ENCODE data around the gene AUH. TPM values are rescaled to one million over a fixed set of nuclear protein-coding genes. Genes with fewer than 3 reads are reported as not detected.

AUH gene
- total and polyA plus RNA-seq, 12 donors, result 16.3 to 56.3 (median 44.2) TPM

GRCh38 chr9:91359734-91360470 lies 1.8 kb downstream of the AUH start:
- H3K9me3 ChIP-seq, result no peaks in the 10 kb centered on the region
- peaks cover 0 to 43% (median 34%) of the 10 kb centered on the region in 9 donors for H3K4me1 ChIP-seq
- peaks cover 0 to 32% (median 0%) of the 10 kb centered on the region in 9 donors for H3K36me3 ChIP-seq
- intact Hi-C loops (cut with DNase I), result loop anchor here in 6 of 10 donors (2.0 to 10.0 kb wide), 6 partner anchors 45 to 263 kb away; partner anchors contain the start of gene NFIL3 (in 3 of the 6)
- 58 to 67% methylated on average over 7 of the region's 7 CpGs for WGBS, 2 donors
- H3K4me3 ChIP-seq, result peak overlapping the region in 7 of 10 donors; percentile 92 to 100 (median 98)
- TF ChIP-seq CTCF (IDR thresholded peaks at IDR 0.05), result no peak
- H3K27me3 ChIP-seq, result no peaks in the 10 kb centered on the region
- no peak for ATAC-seq
- DNase-seq, result no peak
- H3K27ac ChIP-seq, result peak overlapping the region in 5 of 10 donors; percentile 91 to 97 (median 96)

- peaks cover 0 to 43% (median 34%) of the 10 kb centered on the region in 9 donors for H3K4me1 ChIP-seq
- DNase-seq, result no peak
- no peak overlapping the region for H3K4me3 ChIP-seq
- H3K36me3 ChIP-seq, result peaks cover 0 to 40% (median 5%) of the 10 kb centered on the region in 9 donors
- no peaks in the 10 kb centered on the region for H3K27me3 ChIP-seq
- no peak overlapping the region for H3K27ac ChIP-seq
- intact Hi-C loops (cut with DNase I), result loop anchor here in 2 of 10 donors (5.0 to 10.0 kb wide), 2 partner anchors 46 to 262 kb away; no protein-coding TSS in a partner anchor
- TF ChIP-seq CTCF (IDR thresholded peaks at IDR 0.05), result no peak
- 75 to 82% methylated on average over 2 of the region's 2 CpGs for WGBS, 2 donors
- H3K9me3 ChIP-seq, result no peaks in the 10 kb centered on the region
- ATAC-seq, result no peak
These were observed 2.6 kb downstream of the AUH start for GRCh38 chr9:91359083-91359482.

GRCh38 chr9:91354881-91355280 lies 6.8 kb downstream of the AUH start:
- Histone ChIP-seq H3K9me3 (no peaks in the 10 kb centered on the region), H3K27ac (no peak overlapping the region), H3K36me3 (peaks cover 0 to 80% (median 16%) of the 10 kb centered on the region in 9 donors), H3K4me3 (no peak overlapping the region), H3K27me3 (no peaks in the 10 kb centered on the region), H3K4me1 (peaks cover 0 to 25% (median 16%) of the 10 kb centered on the region in 9 donors)
- intact Hi-C loops (cut with DNase I), result loop anchor here in 2 of 10 donors (5.0 to 10.0 kb wide), 2 partner anchors 50 to 258 kb away; no protein-coding TSS in a partner anchor
- no peak for TF ChIP-seq CTCF (IDR thresholded peaks at IDR 0.05)
- ATAC-seq (no peak), DNase-seq (no peak)
- 99 to 100% methylated on average over 1 of the region's 1 CpG for WGBS, 2 donors

- Histone ChIP-seq H3K27ac (no peak overlapping the region), H3K4me3 (no peak overlapping the region), H3K36me3 (peaks cover 0 to 66% (median 11%) of the 10 kb centered on the region in 9 donors), H3K27me3 (no peaks in the 10 kb centered on the region), H3K9me3 (no peaks in the 10 kb centered on the region), H3K4me1 (no peaks in the 10 kb centered on the region)
- intact Hi-C loops (cut with DNase I), result no loop called here
- 91 to 92% methylated on average over 3 of the region's 3 CpGs for WGBS, 2 donors
- ATAC-seq, result no peak
- no peak for DNase-seq
- no peak for TF ChIP-seq CTCF (IDR thresholded peaks at IDR 0.05)
These were observed 12.6 kb downstream of the AUH start for GRCh38 chr9:91349115-91349555.

Data from heart right ventricle (tissue), 16 donors.